T-cell (primary cell): ENCODE measurements around the gene DCUN1D4. TPM values are rescaled to one million over a fixed set of nuclear protein-coding genes. Genes with fewer than 3 reads are reported as not detected.

Experiments
- ATAC-seq, 4 experiments: fragments of 200-7000 bp in 3 of 4; fragments of 150-1000 bp in 1 of 4; cut with Tn5 transposase; replicated peaks in 1 of 4; 1 replicate in 3 of 4; 2 replicates in 1 of 4; pipeline ENCODE4 v1.10.0; 2021; ENCODE audit warnings: moderate library complexity in 3 of 4, mild to moderate bottlenecking in 2 of 4, moderate number of reproducible peaks in 1 of 4
- CTCF ChIA-PET, 2 donors: fragments of 300-600 bp; sonication (Branson Sonifier 250); formaldehyde crosslinking; loops; one replicate each; lab custom pipeline; 2022; ENCODE audit warnings: antibody characterized with exemption in 2 of 2; lab: Charles Lee
- POLR2A ChIA-PET, 2 donors: fragments of 300-600 bp; sonication (Branson Sonifier 250); formaldehyde crosslinking; loops; one replicate each; lab custom pipeline; 2022; ENCODE audit warnings: antibody characterized with exemption in 2 of 2; lab: Charles Lee
- DNase-seq, 35 experiments: peaks; one replicate each; pipeline versions ENCODE4 v3.0.0 to v3.0.0-alpha.2; 2013 to 2023
- H3K27ac ChIP-seq: one replicate; pipeline ENCODE4 v1.5.1; 2013; ENCODE audit warnings: low read length
- H3K27me3 ChIP-seq, 2 experiments: replicated peaks in 1 of 2; 1 replicate in 1 of 2; 2 replicates in 1 of 2; pipeline versions ENCODE4 v1.6.1 to v1.7.0; 2013; ENCODE audit warnings: low read length in 1 of 2, mixed read lengths in 1 of 2; ENCODE audit not compliant: control insufficient read depth in 2 of 2, insufficient read depth in 2 of 2; ENCODE audit errors: extremely low read depth in 1 of 2
- H3K36me3 ChIP-seq, 2 donors: 1 replicate in 1 of 2; 2 replicates in 1 of 2; pipeline versions ENCODE4 v1.6.1 to v1.7.0; 2013; ENCODE audit warnings: low read length in 1 of 2; ENCODE audit not compliant: control insufficient read depth in 2 of 2, insufficient read depth in 1 of 2; ENCODE audit errors: extremely low read depth in 1 of 2
- H3K4me1 ChIP-seq, 2 experiments: 1 replicate in 1 of 2; 2 replicates in 1 of 2; pipeline versions ENCODE4 v1.6.1 to v1.7.0; 2013; ENCODE audit warnings: low read length in 2 of 2, mixed read lengths in 1 of 2; ENCODE audit not compliant: insufficient read depth in 2 of 2, control insufficient read depth in 1 of 2; ENCODE audit errors: extremely low read depth in 1 of 2
- H3K4me3 ChIP-seq, 2 donors: 1 replicate in 1 of 2; 2 replicates in 1 of 2; pipeline versions ENCODE4 v1.5.1 to v1.7.0; 2013; ENCODE audit warnings: mild to moderate bottlenecking in 2 of 2, low read length in 1 of 2, moderate library complexity in 1 of 2; ENCODE audit not compliant: control insufficient read depth in 1 of 2; ENCODE audit errors: extremely low read depth in 1 of 2
- H3K9me3 ChIP-seq: 2 replicates; pipeline ENCODE4 v1.7.0; 2013
- H3K27ac Mint-ChIP-seq, 2 donors: one replicate each; pipeline ENCODE4 v1.8.0; 2020 to 2021; ENCODE audit warnings: mild to moderate bottlenecking in 2 of 2, mixed read lengths in 2 of 2
- H3K27me3 Mint-ChIP-seq, 2 donors: one replicate each; pipeline ENCODE4 v1.8.0; 2021 to 2022; ENCODE audit warnings: mixed read lengths in 2 of 2
- H3K36me3 Mint-ChIP-seq: one replicate; pipeline ENCODE4 v1.8.0; 2021; ENCODE audit warnings: mixed read lengths
- H3K4me1 Mint-ChIP-seq, 3 donors: one replicate each; pipeline ENCODE4 v1.8.0; 2020 to 2022; ENCODE audit warnings: mixed read lengths in 3 of 3, mild to moderate bottlenecking in 1 of 3
- H3K4me3 Mint-ChIP-seq, 3 donors: one replicate each; pipeline ENCODE4 v1.8.0; 2020 to 2022; ENCODE audit warnings: mild to moderate bottlenecking in 3 of 3, mixed read lengths in 3 of 3, moderate library complexity in 3 of 3
- H3K9me3 Mint-ChIP-seq, 3 donors: one replicate each; pipeline ENCODE4 v1.8.0; 2020 to 2022; ENCODE audit warnings: mixed read lengths in 3 of 3
- WGBS: methylation state at CpG from one replicate; pipeline ENCODE4 v1.1.5; 2013; ENCODE audit warnings: missing lambda C conversion rate; ENCODE audit not compliant: insufficient coverage; 5-methylcytosine and 5-hydroxymethylcytosine counted together
- total RNA-seq, 35 experiments: library from RNA in 6 of 35; stranded (reverse) in 6 of 35; fragments of 120-200 nt in 1 of 35; gene quantifications; one replicate each; pipeline versions ENCODE4 v1.2.1 to v1.2.4 and lab custom pipeline; 2013 to 2026

DCUN1D4 gene
- total RNA-seq, 5 donors from 2014 or later (not counting 1 experiment from before 2014, with no cell fraction given), result 35.6 to 47.1 (median 37.3) TPM

- POLR2A ChIA-PET, result interaction anchor here in 1 of 2 donors (0.8 kb wide), 1 partner anchor 9 kb away, joined by 3 read pairs; no protein-coding TSS in a partner anchor
- H3K4me3 Mint-ChIP-seq, result no peak overlapping the region
These were observed 19.2 kb downstream of the DCUN1D4 start for GRCh38 chr4:51862199-51862598.

GRCh38 chr4:51862781-51863180 lies 19.8 kb downstream of the DCUN1D4 start:
- Mint-ChIP-seq H3K4me1 (peaks cover 18 to 28% (median 28%) of the 10 kb centered on the region in 3 donors), H3K9me3 (no peaks in the 10 kb centered on the region), H3K36me3 (peaks cover 43% of the 10 kb centered on the region), H3K27me3 (no peaks in the 10 kb centered on the region), H3K4me3 (no peak overlapping the region), H3K27ac (no peak overlapping the region)
- DNase-seq, result no peak
- H3K9me3 ChIP-seq, result no peaks in the 10 kb centered on the region
- H3K36me3 ChIP-seq, result peaks cover 5 to 42% of the 10 kb centered on the region in 2 donors
- no peaks in the 10 kb centered on the region for H3K27me3 ChIP-seq
- H3K4me1 ChIP-seq, result no peaks in the 10 kb centered on the region
- WGBS, result no CpG with 5 or more reads among the region's 1 CpG
- no peak overlapping the region for H3K27ac ChIP-seq
- CTCF ChIA-PET, result no interaction called here
- no peak overlapping the region for H3K4me3 ChIP-seq
- no peak for ATAC-seq
- POLR2A ChIA-PET, result interaction anchor here in 1 of 2 donors (0.8 kb wide), 1 partner anchor 9 kb away, joined by 3 read pairs; no protein-coding TSS in a partner anchor

More at GRCh38 chr4:51862199-51862598, 19.2 kb downstream of the DCUN1D4 start:
- H3K27me3 Mint-ChIP-seq, result no peaks in the 10 kb centered on the region
- Histone ChIP-seq H3K9me3 (no peaks in the 10 kb centered on the region), H3K27me3 (no peaks in the 10 kb centered on the region), H3K4me1 (no peaks in the 10 kb centered on the region), H3K36me3 (peaks cover 0 to 39% of the 10 kb centered on the region in 2 donors), H3K4me3 (no peak overlapping the region), H3K27ac (no peak overlapping the region)
- H3K4me1 Mint-ChIP-seq, result peaks cover 22 to 33% (median 33%) of the 10 kb centered on the region in 3 donors
- CTCF ChIA-PET, result interaction anchor here in 1 of 2 donors (0.9 kb wide), 1 partner anchor 22 kb away, joined by 3 read pairs; no protein-coding TSS in a partner anchor
- no peak overlapping the region for H3K27ac Mint-ChIP-seq
- WGBS, result no CpG with 5 or more reads among the region's 1 CpG
- ATAC-seq (no peak), DNase-seq (no peak)
- H3K9me3 Mint-ChIP-seq, result no peaks in the 10 kb centered on the region
- H3K36me3 Mint-ChIP-seq, result peaks cover 46% of the 10 kb centered on the region

GRCh38 chr4:51865717-51866116 lies 22.8 kb downstream of the DCUN1D4 start:
- WGBS, result no CpG with 5 or more reads among the region's 1 CpG
- H3K4me3 Mint-ChIP-seq, result no peak overlapping the region
- POLR2A ChIA-PET, result no interaction called here

GRCh38 chr4:51866835-51867234 lies 23.9 kb downstream of the DCUN1D4 start:
- H3K27me3 ChIP-seq, result no peaks in the 10 kb centered on the region
- Mint-ChIP-seq H3K4me1 (peaks cover 0 to 3% (median 3%) of the 10 kb centered on the region in 3 donors), H3K27ac (no peak overlapping the region), H3K9me3 (no peaks in the 10 kb centered on the region), H3K36me3 (peaks cover 50% of the 10 kb centered on the region), H3K4me3 (no peak overlapping the region), H3K27me3 (no peaks in the 10 kb centered on the region)
- H3K4me3 ChIP-seq, result no peak overlapping the region
- DNase-seq (no peak), ATAC-seq (no peak)
- no peaks in the 10 kb centered on the region for H3K9me3 ChIP-seq
- no peak overlapping the region for H3K27ac ChIP-seq
- H3K4me1 ChIP-seq, result no peaks in the 10 kb centered on the region
- H3K36me3 ChIP-seq, result peaks cover 7 to 44% of the 10 kb centered on the region in 2 donors
- 100% methylated on average over 7 of the region's 7 CpGs for WGBS
- POLR2A ChIA-PET, result no interaction called here
- CTCF ChIA-PET, result interaction anchor here (0.6 to 0.7 kb wide), 2 partner anchors 16 to 96 kb away, joined by 3 to 9 read pairs; no protein-coding TSS in a partner anchor

More at GRCh38 chr4:51865717-51866116, 22.8 kb downstream of the DCUN1D4 start:
- CTCF ChIA-PET, result no interaction called here
- Histone ChIP-seq H3K4me3 (no peak overlapping the region), H3K27ac (no peak overlapping the region), H3K36me3 (peaks cover 7 to 43% of the 10 kb centered on the region in 2 donors), H3K4me1 (no peaks in the 10 kb centered on the region), H3K27me3 (no peaks in the 10 kb centered on the region), H3K9me3 (no peaks in the 10 kb centered on the region)
- H3K4me1 Mint-ChIP-seq, result peaks cover 8 to 12% (median 8%) of the 10 kb centered on the region in 3 donors
- H3K36me3 Mint-ChIP-seq, result peaks cover 42% of the 10 kb centered on the region
- H3K9me3 Mint-ChIP-seq, result no peaks in the 10 kb centered on the region
- no peaks in the 10 kb centered on the region for H3K27me3 Mint-ChIP-seq
- DNase-seq, result no peak
- no peak for ATAC-seq
- no peak overlapping the region for H3K27ac Mint-ChIP-seq

GRCh38 chr4:51867689-51868448 lies 24.9 kb downstream of the DCUN1D4 start:
- Mint-ChIP-seq H3K36me3 (peaks cover 58% of the 10 kb centered on the region), H3K27me3 (no peaks in the 10 kb centered on the region), H3K9me3 (no peaks in the 10 kb centered on the region), H3K4me1 (no peaks in the 10 kb centered on the region), H3K27ac (no peak overlapping the region), H3K4me3 (no peak overlapping the region)
- ATAC-seq (no peak), DNase-seq (no peak)
- Histone ChIP-seq H3K9me3 (no peaks in the 10 kb centered on the region), H3K4me1 (no peaks in the 10 kb centered on the region), H3K36me3 (peaks cover 7 to 51% of the 10 kb centered on the region in 2 donors), H3K4me3 (no peak overlapping the region), H3K27ac (no peak overlapping the region), H3K27me3 (no peaks in the 10 kb centered on the region)
- 96% methylated on average over 13 of the region's 16 CpGs for WGBS
- ChIA-PET POLR2A (no interaction called here), CTCF (interaction anchor here in 1 of 2 donors (0.7 kb wide), 1 partner anchor 15 kb away, joined by 3 read pairs; no protein-coding TSS in a partner anchor)

GRCh38 chr4:51868449-51868847 lies 25.5 kb downstream of the DCUN1D4 start:
- DNase-seq, result no peak
- Histone ChIP-seq H3K27me3 (no peaks in the 10 kb centered on the region), H3K9me3 (no peaks in the 10 kb centered on the region), H3K36me3 (peaks cover 7 to 54% of the 10 kb centered on the region in 2 donors), H3K4me1 (no peaks in the 10 kb centered on the region), H3K4me3 (no peak overlapping the region), H3K27ac (no peak overlapping the region)
- POLR2A ChIA-PET, result no interaction called here
- Mint-ChIP-seq H3K27ac (no peak overlapping the region), H3K27me3 (no peaks in the 10 kb centered on the region), H3K4me1 (no peaks in the 10 kb centered on the region), H3K36me3 (peaks cover 64% of the 10 kb centered on the region), H3K4me3 (no peak overlapping the region), H3K9me3 (no peaks in the 10 kb centered on the region)
- no CpG with 5 or more reads among the region's 2 CpGs for WGBS
- no peak for ATAC-seq
- CTCF ChIA-PET, result no interaction called here
